Right renal cortex interstitium (tissue), 3 donors: ENCODE results near the gene PRDM16. TPM values are rescaled to one million over a fixed set of nuclear protein-coding genes. Genes with fewer than 3 reads are reported as not detected.

Experiments used
- DNase-seq, 3 donors: peaks; one replicate each; pipeline ENCODE4 v3.0.0-alpha.2; 2013; ENCODE audit warnings: low read depth in 3 of 3, low spot score in 2 of 3
- polyA plus RNA-seq, 3 donors: library from polyadenylated mRNA; unstranded; fragments of 120-200 nt; gene quantifications; one replicate each; pipeline ENCODE4 v1.2.1, GENCODE V29; 2013; ENCODE audit not compliant: insufficient read length in 3 of 3

PRDM16 gene
- polyA plus RNA-seq, 3 donors = 4.8 to 6.6 (median 6.4) TPM

- DNase-seq = no peak
Measured at GRCh38 chr1:3099861-3100260, 30.9 kb downstream of the PRDM16 start.

- DNase-seq = no peak
Measured at GRCh38 chr1:3101124-3101939, 32.3 kb downstream of the PRDM16 start.

DNA sequence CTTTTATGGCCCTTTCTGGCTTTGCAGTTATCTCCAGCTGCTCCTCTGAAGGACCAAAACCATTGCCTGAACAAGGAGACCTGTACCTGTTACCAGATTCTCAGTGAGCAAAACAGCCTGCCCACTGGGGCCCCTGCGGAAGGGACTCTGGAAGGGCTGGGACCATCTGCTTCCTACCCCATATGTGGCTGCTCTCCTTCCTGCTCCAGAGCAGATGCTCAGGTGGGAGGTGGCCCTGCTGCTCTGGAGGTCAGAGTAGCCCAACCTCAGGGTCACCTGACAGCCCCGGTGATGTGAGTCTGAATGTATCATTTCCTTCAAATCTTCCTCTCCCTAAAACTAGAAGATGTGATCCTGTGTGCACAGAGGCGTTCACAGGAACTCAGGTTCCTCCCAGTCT is 33.6 kb downstream of the PRDM16 start:
- DNase-seq = no peak

DNA sequence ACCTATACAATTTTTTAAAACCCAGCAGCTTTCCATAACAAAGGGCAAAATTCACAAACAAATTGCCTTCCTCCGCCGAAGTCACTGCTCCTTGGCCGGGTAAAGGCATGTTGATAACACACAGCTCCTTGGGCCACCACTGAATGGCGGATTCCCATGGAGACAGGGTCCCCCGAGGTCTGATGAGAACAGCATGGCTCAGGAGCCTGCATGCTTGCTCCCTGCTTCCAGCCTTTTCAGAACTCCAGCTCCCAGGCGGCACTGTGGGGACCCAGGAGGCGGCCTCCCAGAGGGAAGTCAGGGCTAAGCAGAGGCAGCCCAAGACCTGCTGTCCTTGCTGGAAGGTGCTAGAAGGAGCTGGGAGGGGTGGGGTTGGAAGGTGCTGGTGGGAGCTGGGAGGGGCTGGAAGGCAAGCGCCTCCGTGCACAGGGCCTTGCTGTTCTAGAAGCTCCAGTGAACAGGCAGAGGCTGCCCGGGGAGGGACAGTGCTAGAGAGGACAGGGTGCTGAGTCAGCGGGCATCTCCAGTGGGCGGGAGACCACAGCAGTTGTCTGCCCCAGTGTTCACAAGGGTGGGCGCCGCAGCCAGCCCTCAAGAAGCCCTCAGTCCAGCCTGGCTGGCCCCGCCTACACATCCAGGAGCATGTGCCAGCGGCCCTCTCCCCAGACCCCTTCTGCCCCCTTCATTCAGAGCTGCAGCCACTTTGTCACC is 35.1 kb downstream of the PRDM16 start:
- no peak for DNase-seq

GRCh38 chr1:3105167-3105863 is 36.3 kb downstream of the PRDM16 start:
- DNase-seq = peak in 2 of 3 donors; percentile 19 to 39

DNA sequence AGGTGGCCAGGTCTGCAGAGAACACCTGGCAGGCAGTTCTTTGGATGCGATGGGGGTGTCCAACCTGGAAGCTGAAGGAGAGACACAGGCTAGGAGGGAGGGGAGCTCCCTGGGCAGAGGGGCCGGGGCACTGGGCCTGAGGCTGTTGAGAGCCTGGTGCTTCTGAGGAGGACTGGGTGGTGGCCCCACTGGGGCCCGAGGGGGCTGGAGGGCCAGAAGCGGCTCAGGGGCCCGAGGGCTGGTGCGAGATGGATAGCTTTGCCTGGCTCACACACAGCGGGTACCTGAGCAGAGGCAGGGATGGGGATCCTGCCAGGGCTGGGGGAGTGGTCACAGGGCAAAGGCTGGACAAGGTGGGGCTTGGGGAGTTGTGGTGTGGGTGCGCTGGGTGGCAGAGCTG is 37.2 kb downstream of the PRDM16 start:
- no peak for DNase-seq

DNA sequence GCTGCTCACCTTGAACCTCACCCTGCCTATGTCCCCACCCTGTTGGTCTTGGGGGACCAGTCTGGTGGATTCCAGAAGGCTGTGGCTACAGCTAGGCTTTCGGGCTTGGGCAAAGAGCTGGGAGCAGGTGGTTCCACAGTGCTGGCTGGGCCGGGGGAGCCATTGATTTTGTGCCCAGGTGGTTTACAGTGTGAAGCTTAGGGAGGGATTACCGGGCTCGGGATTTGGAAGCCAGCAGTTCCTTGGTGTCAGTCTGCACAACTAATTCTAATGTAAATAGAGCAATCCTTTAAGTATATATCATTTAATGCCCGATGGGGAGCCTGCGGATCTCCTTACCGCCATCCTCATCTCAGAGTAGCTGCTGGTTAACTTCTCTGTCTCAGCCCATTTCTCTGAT is 38.2 kb downstream of the PRDM16 start:
- DNase-seq = no peak

DNA sequence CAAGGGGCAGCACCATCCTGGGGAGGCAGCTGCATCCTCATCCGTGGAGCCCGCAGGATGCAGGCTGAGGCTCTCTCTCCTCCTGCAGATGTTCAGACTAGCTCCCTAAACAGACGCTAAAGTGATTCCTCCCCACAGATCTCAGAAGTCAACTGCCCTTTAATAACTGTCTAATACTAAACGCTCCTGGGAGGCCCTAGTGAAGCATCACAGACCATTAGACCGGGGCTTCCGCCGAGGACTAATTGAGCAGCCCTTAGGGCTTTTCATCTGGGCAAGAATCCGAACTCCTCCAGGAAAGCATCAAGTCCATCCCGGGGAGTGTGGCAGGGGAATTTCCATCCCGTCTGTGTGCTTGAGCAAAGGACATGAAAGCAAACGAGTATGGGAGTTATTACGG is 40.4 kb downstream of the PRDM16 start:
- no peak for DNase-seq

GRCh38 chr1:3111348-3112021 is 42.5 kb downstream of the PRDM16 start:
- peak in 2 of 3 donors; percentile 21 to 35 for DNase-seq

DNA sequence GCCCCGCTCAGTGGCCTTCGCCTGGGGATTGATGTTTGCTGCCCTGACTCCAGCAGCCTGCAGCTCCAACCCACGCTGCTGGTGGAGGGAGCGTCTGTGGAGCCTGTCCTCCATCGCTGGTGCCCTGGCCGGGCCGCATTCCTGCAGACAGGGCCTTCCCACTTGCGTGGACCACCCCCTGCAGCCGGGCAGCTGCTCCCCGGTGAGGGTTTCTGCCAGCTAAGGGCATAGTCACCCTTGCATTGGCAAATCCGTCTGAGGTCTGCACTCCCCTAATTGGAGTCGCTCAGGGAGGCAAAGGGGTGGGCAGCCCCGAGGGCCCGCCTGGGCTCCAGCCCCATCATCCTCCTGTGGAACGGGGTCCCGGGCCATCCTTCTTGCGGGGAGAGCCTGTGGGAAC is 43.5 kb downstream of the PRDM16 start:
- DNase-seq = no peak

DNA sequence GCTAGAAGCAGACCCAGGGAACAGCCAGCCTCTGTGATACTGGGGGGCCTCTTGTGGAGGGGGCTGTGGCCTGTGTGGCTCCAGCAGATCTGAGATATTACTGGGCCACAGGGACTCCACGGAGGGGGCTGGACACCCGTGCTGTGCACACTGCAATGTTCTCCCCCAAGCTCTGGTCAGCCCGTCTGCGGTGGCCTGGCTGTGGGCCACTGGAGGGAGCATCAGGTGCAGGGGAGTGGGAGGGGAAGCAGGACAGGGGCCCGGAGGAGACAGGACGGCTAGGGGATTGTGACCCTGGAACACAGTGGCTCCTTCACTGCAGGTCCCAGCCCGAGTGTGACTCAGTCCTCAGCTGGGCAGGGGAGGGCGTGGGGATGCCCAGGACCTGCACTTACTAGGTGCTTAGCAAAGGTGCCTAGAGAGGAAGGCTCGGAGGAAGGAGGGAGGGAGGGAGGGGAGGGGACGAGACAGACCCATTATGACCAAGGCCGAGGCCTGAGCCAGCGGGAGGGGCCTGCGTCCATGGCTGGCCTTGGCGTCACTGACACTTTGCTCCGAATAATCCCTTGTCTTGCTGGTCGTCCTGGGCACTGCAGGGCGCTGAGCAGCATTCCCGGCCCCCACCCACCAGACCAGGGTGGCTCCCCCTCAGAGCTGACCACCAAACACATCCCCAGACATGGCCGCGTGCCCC is 44.2 kb downstream of the PRDM16 start:
- DNase-seq = no peak

- no peak for DNase-seq
Measured at GRCh38 chr1:3113741-3114056, 44.7 kb downstream of the PRDM16 start.

DNA sequence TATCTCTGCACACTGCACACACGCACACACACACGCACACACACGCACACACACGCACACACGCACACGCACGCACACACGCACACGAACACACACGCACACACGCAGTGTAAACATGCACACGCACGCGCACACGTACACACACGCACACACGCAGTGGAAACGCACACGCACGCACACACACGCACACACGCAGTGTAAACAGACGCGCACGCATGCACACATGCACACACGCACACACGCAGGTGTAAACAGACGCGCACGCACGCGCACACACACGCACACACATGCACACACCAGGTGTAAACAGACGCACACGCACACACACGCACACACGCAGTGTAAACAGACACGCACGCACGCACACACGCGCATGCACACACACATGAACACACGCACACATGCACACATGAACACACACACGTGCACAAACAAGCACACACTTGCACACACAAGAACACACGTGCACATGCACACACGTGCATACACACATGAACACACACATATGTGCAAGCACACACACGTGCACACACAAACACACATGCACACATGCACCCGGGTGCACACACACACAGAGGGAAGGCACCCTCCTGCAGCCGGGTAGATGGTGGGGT is 45.2 kb downstream of the PRDM16 start:
- DNase-seq = no peak

DNA sequence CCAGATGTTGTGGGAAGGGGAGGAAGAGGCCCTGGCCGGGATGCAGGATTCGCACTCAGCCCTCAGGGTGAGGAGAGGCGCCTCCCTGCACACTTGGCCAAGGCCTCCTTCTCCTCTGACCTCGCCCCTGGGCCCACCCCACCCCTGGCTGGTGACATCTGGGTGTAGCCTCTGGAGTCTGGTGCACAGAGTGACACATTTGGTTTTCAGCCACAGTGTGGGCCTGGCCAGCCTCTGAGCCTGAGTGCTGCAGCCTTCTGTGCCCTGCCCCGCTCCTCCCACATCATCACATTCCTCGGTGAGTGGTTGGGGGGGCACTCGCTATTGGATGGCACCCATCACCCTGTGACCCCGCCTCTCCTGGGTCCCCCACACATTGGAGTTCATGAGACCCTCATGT is 45.8 kb downstream of the PRDM16 start:
- DNase-seq = no peak

GRCh38 chr1:3115275-3116149 is 46.5 kb downstream of the PRDM16 start:
- DNase-seq = no peak

DNA sequence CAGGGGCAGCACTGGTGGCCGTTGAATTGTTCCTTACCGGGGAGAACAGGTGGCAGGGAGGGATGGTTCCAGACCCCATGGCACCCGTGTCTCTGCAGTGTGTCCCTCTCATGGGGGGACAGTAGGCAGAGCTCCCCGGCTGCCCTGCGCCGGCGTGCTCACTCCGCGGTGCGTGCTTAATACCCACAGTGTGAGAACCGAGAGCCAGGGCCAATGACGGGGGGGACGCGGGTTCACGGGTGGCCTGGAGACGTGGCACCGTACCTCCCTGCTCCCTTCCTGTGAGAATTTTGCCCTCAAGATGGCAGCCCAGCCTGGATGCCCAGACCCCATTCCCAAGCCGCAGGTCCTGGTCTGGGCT is 47.1 kb downstream of the PRDM16 start:
- no peak for DNase-seq

DNA sequence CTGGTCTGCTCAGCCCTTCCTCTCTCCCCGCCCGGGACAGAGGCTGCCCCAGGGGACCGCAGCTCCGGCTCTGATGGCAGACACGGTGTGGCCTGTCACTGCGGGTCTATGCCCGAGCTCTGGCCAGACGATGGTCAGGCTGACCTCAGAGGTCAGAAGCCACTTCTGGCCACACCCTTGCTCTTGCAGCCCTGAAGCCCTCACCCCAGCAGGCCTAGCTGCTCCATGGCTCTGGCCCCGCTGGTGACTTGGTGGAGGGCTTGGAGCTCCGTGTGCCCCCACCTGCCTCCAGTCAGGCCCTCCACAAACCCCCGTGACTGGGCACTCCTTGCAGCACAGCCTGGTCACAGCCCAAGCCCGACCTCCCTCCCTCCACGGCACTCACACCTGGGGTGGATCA is 47.6 kb downstream of the PRDM16 start:
- no peak for DNase-seq

- no peak for DNase-seq
Measured at GRCh38 chr1:3117879-3118278, 48.9 kb downstream of the PRDM16 start.

- no peak for DNase-seq
Measured at GRCh38 chr1:3119061-3119460, 50.1 kb downstream of the PRDM16 start.
